Measurements from ENCODE around the gene REEP3.

DNA sequence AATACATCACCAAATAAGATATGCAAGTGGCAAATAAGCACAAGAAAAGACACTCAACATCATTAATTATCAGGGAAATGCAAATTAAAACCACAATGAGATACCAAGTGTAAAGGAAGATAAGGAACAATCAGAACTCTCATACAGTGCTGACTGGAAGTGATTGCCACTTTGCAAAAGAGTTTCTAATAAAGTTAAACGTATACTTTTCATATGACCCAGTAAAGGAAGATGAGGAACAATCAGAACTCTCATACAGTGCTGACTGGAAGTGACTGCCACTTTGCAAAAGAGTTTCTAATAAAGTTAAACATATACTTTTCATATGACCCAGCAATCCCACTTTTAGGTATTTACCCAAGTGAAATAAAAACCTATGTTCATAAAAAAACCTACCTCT lies 43.3 kb upstream of the REEP3 start:
- no peak for TF ChIP-seq POLR2AphosphoS5 (IDR thresholded peaks at IDR 0.05; ENCODE audit: low read depth, low read length)
- TF ChIP-seq POLR2A (IDR thresholded peaks at IDR 0.05; ENCODE audit: low read depth, low read length), result no peak
- no peak for TF ChIP-seq POU2F2 (IDR thresholded peaks at IDR 0.05; ENCODE audit: low read depth, low read length)
- no peak for TF ChIP-seq SPI1 (IDR thresholded peaks at IDR 0.05; ENCODE audit: low read depth, low read length)
- TF ChIP-seq TAF1 (IDR thresholded peaks at IDR 0.05; ENCODE audit: low read depth, low read length), result no peak
